HG02610 (cell line): ENCODE measurements around the gene NIM1K.
"Not testable (repeated sequence)": the region's sequence is repeated elsewhere in the genome, so short reads cannot be mapped to it uniquely, and the experiment has no call there.

Source experiments
- ATAC-seq: cut with Tn5 transposase; IDR thresholded peaks from one replicate; pipeline ENCODE4 v1.9.1; 2021; ENCODE audit warnings: mild to moderate bottlenecking, moderate library complexity; ENCODE audit not compliant: unreplicated experiment

NIM1K gene

DNA sequence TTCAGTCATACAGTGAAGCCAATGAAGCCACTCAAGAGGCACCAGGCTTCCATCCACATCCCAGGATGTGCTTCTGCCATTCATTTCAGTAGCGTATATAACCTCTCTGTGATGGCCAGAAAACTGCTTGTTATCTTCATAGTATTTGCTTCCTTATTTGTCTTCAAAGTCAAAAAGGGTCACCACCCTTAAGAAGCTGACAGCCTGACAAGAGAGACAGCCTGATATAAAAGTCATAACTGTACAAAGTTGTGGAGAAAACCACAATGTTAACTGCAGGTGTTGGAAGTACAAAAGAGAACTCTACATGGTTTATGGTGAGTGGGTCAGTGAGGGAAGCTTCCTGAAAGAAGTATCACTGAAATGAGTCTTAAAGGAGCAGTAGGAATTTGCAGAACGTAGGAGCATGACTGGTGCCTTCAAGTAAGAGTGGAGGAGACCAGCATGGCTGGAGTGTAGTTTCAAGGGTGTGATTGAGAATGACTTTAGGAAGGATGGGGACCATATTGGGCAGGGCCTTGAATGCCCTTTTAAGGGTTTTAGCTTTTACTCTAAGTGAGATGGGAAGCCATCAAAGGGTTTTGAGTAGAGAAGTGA lies 33.7 kb downstream of the NIM1K start:
- ATAC-seq: no peak

DNA sequence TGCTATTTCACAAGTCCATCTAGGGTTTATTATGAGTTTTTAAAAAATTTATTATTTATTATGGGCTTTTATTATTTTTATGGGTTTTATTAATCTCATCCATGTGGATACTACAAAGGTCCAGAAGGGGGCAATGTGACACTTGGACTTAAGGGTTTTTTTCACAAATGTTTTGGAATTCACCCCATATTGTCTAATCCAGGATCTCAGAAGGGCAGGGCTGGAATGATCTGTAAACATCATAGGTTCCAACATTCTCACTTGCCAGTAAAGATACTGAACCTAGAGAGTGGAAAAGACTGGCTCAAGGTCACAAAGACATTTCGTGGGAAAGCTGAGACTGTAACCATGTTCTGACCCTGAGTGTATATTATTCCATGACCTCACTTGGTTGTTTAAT lies 35.6 kb downstream of the NIM1K start:
- ATAC-seq: no peak

GRCh38 chr5:43230707-43231106 lies 38.7 kb downstream of the NIM1K start:
- ATAC-seq: no peak

DNA sequence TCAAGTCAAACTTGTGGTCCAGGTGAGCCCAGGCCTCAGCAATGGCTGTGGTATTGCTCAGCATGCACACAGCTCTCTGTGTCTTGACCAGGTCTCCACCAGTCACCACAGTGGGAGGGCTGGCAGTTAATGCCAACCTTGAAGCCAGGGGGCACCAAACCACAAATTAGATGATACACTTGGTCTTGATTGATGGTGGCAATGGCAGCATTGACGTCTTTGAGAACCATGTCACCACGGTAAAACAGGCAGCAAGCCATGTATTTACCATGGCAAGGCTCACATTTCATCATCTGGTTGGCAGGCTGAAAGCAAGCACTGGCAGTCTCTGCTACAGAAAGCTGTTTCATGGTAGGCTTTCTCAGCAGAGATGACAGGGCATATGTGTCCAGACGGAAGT lies 40.0 kb downstream of the NIM1K start:
- ATAC-seq: no peak

DNA sequence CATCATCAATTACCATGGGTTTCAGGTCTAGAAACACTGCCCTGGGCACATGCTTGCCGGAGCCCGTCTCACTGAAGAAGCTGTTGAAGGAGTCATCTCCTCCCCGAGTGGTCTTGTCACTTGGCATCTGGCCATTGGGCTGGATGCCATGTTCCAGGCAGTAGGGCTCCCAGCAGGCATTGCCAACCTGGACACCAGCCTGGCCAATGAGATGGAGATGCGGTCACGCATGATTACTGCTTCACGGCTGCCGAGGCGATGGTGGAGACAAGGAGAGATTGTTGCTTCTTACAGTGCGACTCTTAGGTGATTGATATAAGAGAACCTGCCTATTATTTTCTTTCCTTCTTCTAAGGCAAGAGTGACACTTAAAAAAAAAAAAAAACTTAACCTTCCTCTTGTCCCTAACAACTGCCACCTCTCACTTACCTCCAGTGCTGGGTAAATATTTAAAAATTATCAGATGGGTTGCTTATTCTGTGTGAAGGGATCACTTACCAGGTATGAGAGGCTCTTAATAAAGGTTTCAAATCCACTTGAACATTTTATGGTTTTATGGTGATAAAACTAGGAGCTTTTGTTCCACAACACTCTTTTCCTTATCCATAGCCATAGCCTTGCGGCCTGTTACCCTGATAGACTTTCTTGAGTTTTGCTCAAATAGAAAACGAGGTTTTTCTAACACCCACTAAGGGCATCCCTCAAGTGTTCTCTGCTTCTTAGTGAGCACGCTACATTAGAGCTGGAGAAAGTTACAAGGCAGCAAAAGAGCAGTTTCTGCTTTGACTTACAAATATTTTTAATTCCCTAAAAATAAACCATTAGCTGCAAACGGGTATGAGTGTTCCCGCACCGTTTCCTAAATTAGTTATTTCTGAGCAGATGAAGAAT lies 41.2 kb downstream of the NIM1K start:
- no peak for ATAC-seq

DNA sequence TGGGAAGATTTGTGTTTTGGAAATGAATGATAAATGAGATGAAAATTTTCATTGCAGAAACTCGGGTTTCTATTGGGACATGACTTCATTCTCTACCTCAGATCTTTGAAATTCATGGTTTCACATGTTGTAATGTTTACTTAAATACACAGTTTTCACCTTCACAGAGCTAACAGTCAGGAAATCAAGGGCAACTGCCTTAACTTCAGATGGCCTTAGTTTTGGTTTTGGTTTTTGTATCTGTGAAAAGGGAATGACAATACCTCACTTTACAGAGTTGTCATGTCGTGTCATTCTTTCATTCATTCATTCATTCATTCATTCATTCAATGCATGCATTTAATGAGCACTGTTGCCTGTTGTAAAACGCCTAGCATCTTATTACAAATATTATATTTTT lies 41.9 kb downstream of the NIM1K start:
- peak; percentile 70 for ATAC-seq

DNA sequence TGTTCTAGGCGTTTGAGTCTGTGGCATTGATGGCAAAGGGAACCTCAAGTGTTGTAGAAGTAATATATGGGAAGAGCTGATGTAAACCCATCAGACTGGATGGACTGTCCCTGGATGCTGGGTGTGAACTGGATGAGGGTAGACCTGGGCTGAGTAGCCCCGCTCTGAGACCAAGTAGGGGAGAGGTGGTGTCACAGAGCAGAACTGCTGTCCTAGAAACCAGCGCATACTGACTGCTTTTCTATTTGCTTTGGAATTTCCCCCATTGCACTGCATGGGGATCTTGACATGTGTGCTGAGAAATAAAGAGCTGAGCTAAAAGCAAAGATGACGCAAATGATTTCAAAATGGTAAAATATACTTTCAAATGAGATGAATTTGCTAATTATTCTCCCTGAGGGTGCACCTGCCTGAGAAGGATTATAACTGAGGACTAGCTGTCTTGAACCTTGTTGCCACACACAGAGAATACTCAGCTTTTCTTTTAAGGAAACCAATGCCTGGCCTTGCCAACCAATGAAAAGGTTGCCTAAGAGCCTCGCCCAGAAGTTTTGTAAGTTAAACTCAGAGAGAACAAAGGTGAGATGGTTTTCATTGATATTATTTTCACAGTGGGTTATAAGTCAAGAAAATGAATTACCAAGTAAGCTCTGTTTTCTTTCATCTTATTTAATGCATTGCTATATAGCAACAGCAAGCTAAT lies 44.8 kb downstream of the NIM1K start:
- ATAC-seq: no peak

DNA sequence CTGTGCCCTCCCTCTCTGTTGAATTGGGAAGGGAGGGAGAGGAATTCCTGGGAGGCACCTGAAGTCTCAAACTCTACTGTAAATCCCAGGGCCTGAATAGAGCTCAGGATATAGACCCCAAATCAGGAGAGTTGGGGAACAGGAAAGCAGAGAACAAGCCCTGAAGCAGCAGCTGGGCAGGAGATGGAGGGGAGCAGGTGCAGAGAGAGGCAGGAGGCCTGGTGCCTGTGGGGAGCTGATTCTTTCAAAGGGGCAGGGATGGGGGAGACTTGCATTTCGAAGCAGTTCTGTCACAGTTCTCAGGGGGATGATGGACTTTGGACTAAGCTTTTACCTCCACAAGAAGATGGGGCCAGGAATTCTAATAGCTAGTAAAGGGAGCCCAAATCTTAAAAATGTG lies 50.2 kb downstream of the NIM1K start:
- ATAC-seq: no peak

DNA sequence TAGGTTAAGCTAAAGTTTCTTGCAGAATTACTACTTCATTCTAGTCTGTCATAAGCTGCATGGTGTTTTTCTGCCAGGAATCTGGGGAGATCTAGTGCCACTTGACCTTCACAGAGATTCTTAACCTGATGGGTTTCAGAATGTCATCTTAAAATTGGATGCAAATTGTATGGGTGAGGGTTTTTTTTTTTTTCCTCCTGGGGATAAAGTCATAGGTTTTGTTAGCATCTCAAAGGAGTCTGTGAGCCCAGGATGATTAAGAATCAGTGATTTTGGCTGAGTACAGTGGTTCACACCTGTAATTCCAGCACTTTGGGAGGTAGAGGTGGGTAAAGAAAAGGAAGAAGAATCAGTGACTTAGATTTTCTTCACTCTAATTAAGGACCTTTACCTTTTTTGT lies 51.2 kb downstream of the NIM1K start:
- peak; percentile 33 for ATAC-seq

- peak; percentile 79 for ATAC-seq
Observed at GRCh38 chr5:43244823-43245565, 53.0 kb downstream of the NIM1K start.

- no peak for ATAC-seq
Observed at GRCh38 chr5:43245724-43246385, 53.8 kb downstream of the NIM1K start.

GRCh38 chr5:43251754-43252153 lies 59.7 kb downstream of the NIM1K start:
- no peak for ATAC-seq

DNA sequence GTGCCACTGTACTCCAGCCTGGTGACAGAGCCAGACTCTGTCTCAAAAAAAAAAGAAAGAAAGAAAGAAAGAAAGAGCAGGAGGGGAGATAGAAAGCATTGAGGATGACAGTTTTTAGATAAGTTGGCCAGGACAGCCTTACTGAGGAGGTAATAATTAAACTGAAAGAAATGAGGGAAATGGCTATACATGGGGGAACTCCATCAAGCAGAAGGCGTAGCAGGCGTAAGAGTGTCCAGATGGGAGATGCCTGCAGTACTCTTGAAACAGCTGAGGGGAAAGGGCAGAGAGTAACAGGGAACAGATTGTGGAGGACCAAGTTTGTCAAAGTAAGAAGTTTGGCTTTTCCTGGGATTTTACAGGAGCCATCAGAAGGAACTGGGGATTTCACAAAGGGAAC lies 63.7 kb downstream of the NIM1K start:
- no peak for ATAC-seq

DNA sequence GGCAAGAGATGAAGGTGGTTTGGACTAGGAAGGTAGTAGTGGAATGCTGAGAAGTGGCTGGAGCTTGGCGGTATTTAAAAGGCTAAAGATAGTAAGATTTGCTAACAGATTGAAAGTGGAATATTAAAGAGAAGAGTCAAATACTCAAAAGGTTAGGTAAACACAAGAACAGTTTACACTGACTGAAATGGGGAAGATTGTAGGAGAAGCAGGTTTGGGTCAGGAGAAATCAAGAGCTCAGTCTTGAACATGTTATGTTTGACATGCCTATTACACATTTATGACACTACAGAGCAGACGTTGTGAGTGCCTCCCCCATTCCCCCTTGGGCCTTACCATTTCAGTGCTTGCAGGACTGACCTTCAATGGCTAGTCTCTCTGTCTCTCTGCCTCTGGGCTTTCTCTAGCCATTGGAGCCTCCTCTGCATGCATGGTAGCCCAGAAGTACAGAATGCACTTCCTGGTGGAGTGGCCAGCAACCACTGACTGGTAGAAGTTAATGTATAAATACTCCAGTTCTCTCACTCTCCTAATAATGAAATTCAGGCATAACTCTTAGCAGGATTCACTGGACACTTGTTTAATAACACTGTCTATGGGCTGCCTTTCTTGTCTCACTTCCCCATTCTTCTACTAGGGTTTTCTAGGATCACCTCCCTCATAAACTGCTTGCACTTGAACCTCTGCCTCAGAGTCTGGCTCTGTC lies 64.4 kb downstream of the NIM1K start:
- ATAC-seq: no peak

- no peak for ATAC-seq
Observed at GRCh38 chr5:43258116-43258515, 66.1 kb downstream of the NIM1K start.

DNA sequence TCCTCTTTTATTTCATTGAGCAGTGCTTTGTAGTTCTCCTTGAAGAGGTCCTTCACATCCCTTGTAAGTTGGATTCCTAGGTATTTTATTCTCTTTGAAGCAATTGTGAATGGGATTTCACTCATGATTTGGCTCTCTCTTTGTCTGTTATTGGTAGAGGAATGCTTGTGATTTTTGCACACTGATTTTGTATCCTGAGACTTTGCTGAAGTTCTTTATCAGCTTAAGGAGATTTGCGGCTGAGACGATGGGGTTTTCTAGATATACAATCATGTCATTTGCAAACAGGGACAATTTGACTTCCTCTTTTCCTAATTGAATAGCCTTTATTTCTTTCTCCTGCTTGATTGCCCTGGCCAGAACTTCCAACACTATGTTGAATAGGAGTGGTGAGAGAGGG lies 70.2 kb downstream of the NIM1K start:
- not testable (repeated sequence) for ATAC-seq

- peak; percentile 96 for ATAC-seq
Observed at GRCh38 chr5:43268188-43268820, 76.3 kb downstream of the NIM1K start.

DNA sequence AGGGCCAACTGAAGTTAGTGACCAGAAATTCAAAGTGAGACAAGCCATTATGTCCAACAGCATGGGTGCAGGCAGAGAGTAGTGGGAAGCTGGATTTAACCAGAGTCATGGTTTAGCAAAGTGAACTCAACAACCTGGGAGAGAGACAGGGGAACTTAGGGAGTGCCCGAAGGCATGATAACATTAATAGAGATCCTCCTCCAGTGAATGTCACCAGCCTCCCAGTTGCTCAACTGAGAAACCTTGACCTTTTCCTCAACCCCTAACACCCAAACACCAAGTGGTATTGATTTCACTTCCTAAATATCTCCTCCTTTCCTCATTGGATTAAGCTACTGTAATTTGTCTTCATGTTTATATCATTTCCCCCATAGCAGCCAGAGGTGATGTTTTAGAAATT lies 78.6 kb downstream of the NIM1K start:
- no peak for ATAC-seq

GRCh38 chr5:43273552-43273951 lies 81.5 kb downstream of the NIM1K start:
- no peak for ATAC-seq
